HG02884 (cell line): ENCODE data around the gene SUB1.

Experiments
- ATAC-seq: cut with Tn5 transposase; IDR thresholded peaks from one replicate; pipeline ENCODE4 v1.9.1; 2021; ENCODE audit warnings: mild to moderate bottlenecking, moderate library complexity; ENCODE audit not compliant: unreplicated experiment

Gene SUB1

DNA sequence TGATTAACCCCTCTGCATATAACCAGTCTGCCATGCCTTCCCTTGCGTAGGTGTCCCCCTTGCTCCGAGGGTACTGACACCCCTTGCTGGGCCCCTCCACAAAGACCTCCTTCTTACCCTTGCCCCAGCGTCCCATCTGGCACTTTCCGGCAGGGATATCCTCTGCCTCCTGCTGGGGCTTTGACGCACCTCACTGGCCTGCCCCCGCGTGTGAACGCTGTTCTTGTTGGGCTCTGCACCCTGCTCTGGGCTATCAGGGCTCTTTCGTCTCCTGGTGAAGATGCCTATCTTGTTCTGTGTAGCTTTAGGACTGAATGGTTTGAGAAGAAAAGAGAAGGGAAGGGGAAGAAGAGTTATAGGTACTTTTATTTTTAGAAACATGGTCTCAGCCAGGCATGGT lies 53.0 kb downstream of the SUB1 start:
- no peak for ATAC-seq

DNA sequence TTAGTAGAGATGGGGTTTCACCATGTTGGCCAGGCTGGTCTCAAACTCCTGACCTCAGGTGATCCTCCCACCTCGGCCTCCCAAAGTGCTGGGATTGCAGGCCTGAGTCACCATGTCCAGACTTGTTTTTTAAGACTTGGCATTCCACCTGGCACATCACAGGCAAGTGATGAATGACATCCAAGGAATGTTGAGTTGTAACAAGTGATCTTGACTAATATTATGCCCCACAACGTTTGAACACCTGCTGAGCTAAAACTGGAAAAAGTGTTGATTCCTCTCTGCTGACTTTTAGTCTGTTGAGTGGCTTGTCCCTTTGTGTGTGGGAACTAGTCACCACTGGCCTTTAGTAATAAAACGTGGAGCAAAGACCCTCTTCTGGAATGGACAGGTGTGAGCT lies 54.6 kb downstream of the SUB1 start:
- ATAC-seq, result no peak

- ATAC-seq, result no peak
Measured at GRCh38 chr5:32642276-32643002, 57.1 kb downstream of the SUB1 start.

DNA sequence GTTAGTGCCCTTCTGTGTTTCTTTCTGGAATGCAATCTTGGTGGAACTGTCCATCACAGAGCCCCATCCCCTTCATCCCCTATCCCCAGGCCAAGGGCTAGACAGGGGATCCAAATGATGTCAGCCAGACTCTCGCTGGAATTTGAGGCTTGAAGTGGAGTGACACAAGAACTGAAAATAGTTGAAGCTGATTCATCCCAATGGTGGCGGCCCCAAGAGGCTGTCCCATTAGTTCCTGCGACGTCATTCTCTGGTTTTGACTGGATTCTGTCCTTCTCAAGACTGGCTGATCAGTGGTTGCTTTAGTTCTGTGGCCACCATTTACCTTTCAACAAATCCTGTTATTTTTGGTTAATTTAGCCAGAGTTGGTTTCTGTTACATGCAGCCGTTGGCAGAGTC lies 59.9 kb downstream of the SUB1 start:
- no peak for ATAC-seq

DNA sequence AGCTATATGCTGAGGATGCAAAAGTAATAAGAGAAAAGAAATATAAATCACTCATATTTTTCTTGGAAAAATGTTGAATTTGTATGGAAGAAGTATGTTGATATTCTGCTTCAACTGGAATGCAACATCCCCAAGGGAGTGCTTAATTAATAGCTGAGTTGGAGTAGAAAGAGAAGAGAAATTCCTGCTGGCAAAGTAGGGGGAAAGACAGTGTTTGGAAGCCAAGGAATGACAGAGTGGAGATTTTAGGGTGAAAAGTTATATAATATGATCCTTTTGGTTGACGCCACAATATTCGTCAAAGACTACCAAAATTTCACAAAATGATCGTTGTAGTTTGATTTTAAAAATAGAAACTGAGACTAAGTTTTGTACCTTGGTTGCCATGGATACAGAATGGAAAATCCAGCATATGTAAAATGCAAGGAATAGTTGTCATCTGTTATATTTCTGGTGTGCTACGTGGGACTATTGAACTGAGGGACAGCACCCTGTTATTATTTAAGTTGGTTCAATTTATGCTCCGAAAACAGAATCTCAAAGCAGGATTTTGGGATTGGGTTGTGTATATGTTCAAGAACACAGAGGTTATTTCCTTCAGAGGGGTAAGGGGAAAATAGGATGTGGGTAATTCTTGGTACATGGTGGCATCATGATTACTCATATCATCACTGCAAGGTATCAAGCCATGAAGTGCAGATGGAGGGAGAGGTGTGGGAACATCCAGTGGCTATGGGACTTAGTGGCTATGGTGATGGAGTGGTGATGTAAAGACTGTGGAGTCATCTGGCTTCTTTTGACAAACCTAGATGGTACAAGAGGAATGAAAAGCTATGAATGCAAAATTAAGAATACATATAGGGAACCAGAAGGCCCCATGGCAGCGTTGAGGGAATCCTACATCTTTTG lies 61.0 kb downstream of the SUB1 start:
- ATAC-seq, result no peak

DNA sequence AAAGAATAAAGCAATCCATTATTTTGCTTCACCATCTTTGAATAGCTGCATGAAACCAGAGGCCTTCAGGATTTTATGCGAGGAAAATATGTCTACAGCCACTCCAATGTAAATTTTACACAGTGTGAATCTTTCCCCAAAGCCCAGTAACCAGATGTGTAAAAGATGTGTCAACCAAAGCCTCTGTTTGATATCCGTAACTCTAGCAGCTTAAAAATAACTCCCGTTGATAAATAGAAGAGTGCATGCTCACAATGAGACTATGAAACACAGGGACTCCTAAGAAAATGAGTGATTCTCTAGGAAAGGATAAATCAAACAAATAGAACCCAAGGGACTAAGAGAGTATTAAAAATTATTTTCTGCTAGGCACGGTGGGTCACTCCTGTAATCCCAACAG lies 65.7 kb downstream of the SUB1 start:
- ATAC-seq, result no peak

DNA sequence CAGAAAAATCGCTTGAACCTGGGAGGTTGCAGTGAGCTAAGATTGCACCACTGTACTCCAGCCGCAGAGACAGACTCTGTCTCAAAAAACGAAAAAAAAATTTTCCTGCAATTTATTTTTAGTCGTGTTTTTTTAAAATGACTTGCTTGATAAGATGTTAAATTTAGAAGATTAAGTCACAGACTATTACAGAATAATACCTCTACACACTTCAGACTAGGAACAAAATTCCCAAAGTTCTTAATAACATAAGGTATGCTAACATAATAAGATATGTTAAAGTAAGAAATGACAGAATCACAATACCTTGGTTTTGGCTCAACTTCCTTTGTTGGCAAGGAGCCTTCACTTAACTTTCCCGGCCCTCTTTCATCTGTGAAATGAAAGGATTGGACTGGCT lies 66.3 kb downstream of the SUB1 start:
- ATAC-seq, result no peak
